H1 (cell line): Measurements from ENCODE around the gene PHKA2. TPM values are rescaled to one million over a fixed set of nuclear protein-coding genes. Genes with fewer than 3 reads are reported as not detected.
A peak's percentile ranks its signal among the peaks of the same experiment; 100 is the strongest.

Experiments used
- CTCF ChIA-PET: fragments of 300-600 bp; sonication (Branson Sonifier 250); formaldehyde crosslinking; loops from one replicate; lab custom pipeline; 2021; ENCODE audit not compliant: partially characterized antibody; lab: Charles Lee
- POLR2A ChIA-PET: fragments of 300-600 bp; sonication (Branson Sonifier 250); formaldehyde crosslinking; loops from one replicate; lab custom pipeline; 2021; ENCODE audit warnings: inconsistent platforms; ENCODE audit not compliant: partially characterized antibody; lab: Charles Lee
- DNase-seq, 2 experiments: peaks; one replicate each; pipeline versions ENCODE4 v3.0.0 to v3.0.0-alpha.2; 2010 to 2022; ENCODE audit warnings: low spot score in 2 of 2, low read depth in 1 of 2, mixed read lengths in 1 of 2
- FAIRE-seq: peaks from 2 replicates; lab custom pipeline; 2011; peaks lifted over from hg19 to GRCh38; lab: Jason Lieb, UNC
- H2AFZ ChIP-seq: 2 replicates; pipeline ENCODE4 v1.8.1; 2012; ENCODE audit warnings: low read length, inconsistent platforms
- H2AK5ac ChIP-seq: 2 replicates; pipeline ENCODE4 v1.6.1; 2013; ENCODE audit warnings: low read depth, low read length
- H2BK120ac ChIP-seq: replicated peaks from 2 replicates; pipeline ENCODE3; 2013; ENCODE audit warnings: low read depth, low read length, inconsistent platforms
- H2BK12ac ChIP-seq: 2 replicates; pipeline ENCODE4 v1.6.1; 2013; ENCODE audit warnings: low read depth, low read length
- H2BK15ac ChIP-seq: 2 replicates; pipeline ENCODE4 v1.6.1; 2013; ENCODE audit warnings: low read length
- H2BK20ac ChIP-seq: 2 replicates; pipeline ENCODE4 v1.6.1; 2013; ENCODE audit warnings: low read length
- H2BK5ac ChIP-seq: 2 replicates; pipeline ENCODE4 v1.6.1; 2013; ENCODE audit warnings: low read depth, low read length
- H3K14ac ChIP-seq: 2 replicates; pipeline ENCODE4 v1.6.1; 2013; ENCODE audit warnings: inconsistent platforms; ENCODE audit not compliant: insufficient read length
- H3K18ac ChIP-seq: 2 replicates; pipeline ENCODE4 v1.6.1; 2013; ENCODE audit warnings: low read length; ENCODE audit errors: extremely low read depth
- H3K23ac ChIP-seq: 2 replicates; pipeline ENCODE4 v1.6.1; 2013; ENCODE audit warnings: inconsistent platforms; ENCODE audit not compliant: insufficient read length
- H3K23me2 ChIP-seq: 2 replicates; pipeline ENCODE4 v1.6.1; 2013; ENCODE audit warnings: low read depth, low read length
- H3K27ac ChIP-seq: 2 replicates; pipeline ENCODE4 v1.6.1; 2011; ENCODE audit warnings: low read depth, low read length, inconsistent platforms
- H3K27me3 ChIP-seq, 4 experiments: replicated peaks in 1 of 4; 1 replicate in 1 of 4; 2 replicates in 3 of 4; pipeline versions ENCODE4 v1.6.1 to v1.8.1; 2011 to 2013; ENCODE audit warnings: low read length in 3 of 4, mild to moderate bottlenecking in 3 of 4, inconsistent platforms in 2 of 4, mixed read lengths in 2 of 4, moderate library complexity in 1 of 4; ENCODE audit not compliant: control insufficient read depth in 3 of 4, insufficient read depth in 3 of 4; ENCODE audit errors: extremely low read depth in 1 of 4
- H3K36me3 ChIP-seq, 4 experiments: 2 replicates each; pipeline versions ENCODE4 v1.6.1 to v1.8.1; 2011 to 2013; ENCODE audit warnings: mild to moderate bottlenecking in 4 of 4, low read length in 3 of 4, moderate library complexity in 2 of 4, control low read depth in 1 of 4, inconsistent platforms in 1 of 4; ENCODE audit not compliant: insufficient read depth in 4 of 4, control insufficient read depth in 2 of 4
- H3K4ac ChIP-seq: replicated peaks from 2 replicates; pipeline ENCODE3; 2013; ENCODE audit warnings: low read length, low read depth, mixed read lengths, inconsistent platforms; ENCODE audit not compliant: insufficient read length
- H3K4me1 ChIP-seq, 4 experiments: replicated peaks in 1 of 4; 1 replicate in 1 of 4; 2 replicates in 3 of 4; pipeline versions ENCODE4 v1.6.1 to v1.8.1; 2011 to 2013; ENCODE audit warnings: low read length in 3 of 4, inconsistent platforms in 2 of 4, mixed read lengths in 1 of 4; ENCODE audit not compliant: insufficient read depth in 4 of 4, control insufficient read depth in 3 of 4
- H3K4me2 ChIP-seq, 2 experiments: 2 replicates each; pipeline versions ENCODE4 v1.6.1 to v1.8.1; 2011 to 2013; ENCODE audit warnings: low read depth in 2 of 2, low read length in 2 of 2, control low read depth in 1 of 2, inconsistent platforms in 1 of 2, mild to moderate bottlenecking in 1 of 2; ENCODE audit not compliant: insufficient read depth in 1 of 2
- H3K4me3 ChIP-seq, 4 experiments: fragments of 200-600, 300-600 bp in 1 of 4; sonication (generic), shearing (Covaris generic), sonication (Bioruptor Twin) in 1 of 4; 2 replicates each; pipeline versions ENCODE4 v1.5.1 to v1.8.1; 2011 to 2016; ENCODE audit warnings: low read length in 4 of 4, low read depth in 3 of 4, control low read depth in 2 of 4, inconsistent platforms in 2 of 4, mild to moderate bottlenecking in 2 of 4, mixed read lengths in 1 of 4, moderate library complexity in 1 of 4; ENCODE audit not compliant: insufficient read depth in 2 of 4; ENCODE audit errors: extremely low read depth in 1 of 4
- H3K56ac ChIP-seq: replicated peaks from 2 replicates; pipeline ENCODE3; 2013; ENCODE audit warnings: low read depth, mild to moderate bottlenecking, mixed read lengths, low read length, inconsistent platforms; ENCODE audit not compliant: insufficient read length
- H3K79me1 ChIP-seq: 2 replicates; pipeline ENCODE4 v1.6.1; 2013; ENCODE audit warnings: low read depth, low read length, control low read depth
- H3K79me2 ChIP-seq, 2 experiments: 2 replicates each; pipeline versions ENCODE4 v1.6.1 to v1.8.1; 2012 to 2013; ENCODE audit warnings: low read length in 2 of 2, mild to moderate bottlenecking in 2 of 2, inconsistent platforms in 1 of 2; ENCODE audit not compliant: insufficient read depth in 2 of 2, control insufficient read depth in 1 of 2
- H3K9ac ChIP-seq, 4 experiments: replicated peaks in 1 of 4; 1 replicate in 1 of 4; 2 replicates in 3 of 4; pipeline versions ENCODE4 v1.6.1 to v1.8.1; 2011 to 2013; ENCODE audit warnings: low read depth in 3 of 4, low read length in 3 of 4, control low read depth in 2 of 4, mild to moderate bottlenecking in 2 of 4, moderate library complexity in 2 of 4, inconsistent platforms in 1 of 4; ENCODE audit errors: extremely low read depth in 1 of 4
- H3K9me3 ChIP-seq, 2 experiments: 2 replicates each; pipeline versions ENCODE4 v1.6.1 to v1.8.1; 2012 to 2013; ENCODE audit warnings: mild to moderate bottlenecking in 2 of 2, moderate library complexity in 2 of 2, control low read depth in 1 of 2, inconsistent platforms in 1 of 2, low read depth in 1 of 2, low read length in 1 of 2, mixed read lengths in 1 of 2; ENCODE audit not compliant: insufficient read depth in 2 of 2
- H4K20me1 ChIP-seq, 2 experiments: replicated peaks in 1 of 2; 2 replicates each; pipeline versions ENCODE3 to v1.8.1; 2011 to 2013; ENCODE audit warnings: inconsistent platforms in 2 of 2, low read length in 2 of 2, mild to moderate bottlenecking in 1 of 2; ENCODE audit not compliant: insufficient read depth in 2 of 2, control insufficient read depth in 1 of 2
- H4K5ac ChIP-seq: 2 replicates; pipeline ENCODE4 v1.6.1; 2013; ENCODE audit warnings: low read length, low read depth, mixed read lengths, inconsistent platforms; ENCODE audit not compliant: insufficient read length
- H4K8ac ChIP-seq: 2 replicates; pipeline ENCODE4 v1.8.0; 2013; ENCODE audit warnings: mild to moderate bottlenecking, moderate library complexity, low read length, inconsistent platforms; ENCODE audit not compliant: insufficient read depth; ENCODE audit errors: extremely low read depth
- H4K91ac ChIP-seq: replicated peaks from 2 replicates; pipeline ENCODE3; 2013; ENCODE audit warnings: low read length, mixed read lengths, inconsistent platforms; ENCODE audit not compliant: insufficient read length
- CTCF ChIP-seq, 3 experiments: IDR thresholded peaks; 1 replicate in 2 of 3; 2 replicates in 1 of 3; pipeline versions ENCODE4 v1.5.1 to v1.6.1; 2011; ENCODE audit warnings: low read length in 3 of 3, mild to moderate bottlenecking in 3 of 3, inconsistent platforms in 2 of 3, low read depth in 1 of 3, moderate library complexity in 1 of 3; ENCODE audit not compliant: insufficient read depth in 1 of 3; ENCODE audit errors: control extremely low read depth in 1 of 3
- KDM1A ChIP-seq: fragments of 200-600, 300-600 bp; sonication (generic); IDR thresholded peaks from 2 replicates; pipeline ENCODE4 v1.7.1; 2016; ENCODE audit warnings: mild to moderate bottlenecking, low read length, borderline replicate concordance
- RAD21 ChIP-seq, 2 experiments: IDR thresholded peaks in 1 of 2; conservative IDR thresholded peaks in 1 of 2; 2 replicates each; pipeline ENCODE4 v1.6.1; 2011; ENCODE audit warnings: low read depth in 2 of 2, low read length in 2 of 2, improper control_type of control experiment in 1 of 2, inconsistent platforms in 1 of 2, mild to moderate bottlenecking in 1 of 2, moderate library complexity in 1 of 2
- TBP ChIP-seq: IDR thresholded peaks from 2 replicates; pipeline ENCODE4 v1.6.1; 2011; ENCODE audit warnings: low read depth, low read length, improper control_type of control experiment
- WGBS, 2 experiments: shearing (Covaris generic) in 1 of 2; methylation state at CpG; one replicate each; pipeline versions ENCODE4 v1.1.6 to v1.1.7; 2013 to 2015; ENCODE audit warnings: low lambda C conversion rate in 2 of 2, mixed read lengths in 2 of 2, inconsistent platforms in 1 of 2, low coverage in 1 of 2, missing lambda C conversion rate in 1 of 2; ENCODE audit not compliant: insufficient replicate concordance in 2 of 2, insufficient coverage in 1 of 2, insufficient read length in 1 of 2; ENCODE audit errors: extremely low coverage in 1 of 2, missing lambda C conversion rate in 1 of 2; 5-methylcytosine and 5-hydroxymethylcytosine counted together
- polyA plus RNA-seq, 7 experiments: library from polyadenylated mRNA; depleted of rRNA in 3 of 7; stranded (reverse) in 5 of 7; unstranded in 2 of 7; fragments of >200 nt in 5 of 7; fragments of 200-250 nt in 2 of 7; gene quantifications; 1 replicate in 5 of 7; 2 replicates in 1 of 7; 4 replicates in 1 of 7; pipeline versions ENCODE4 v1.2.1 to v1.2.3, GENCODE V29; 2011 to 2013; ENCODE audit warnings: missing spikeins in 2 of 7, mixed read lengths in 2 of 7
- total RNA-seq: library from RNA; stranded (reverse); fragmentation: NEBNext Ultra II Directional; extraction: Animal tissue kit (Norgen Biotek cat#: 25700); gene quantifications from 2 replicates; pipeline ENCODE4 v1.2.1, GENCODE V29; 2021

The PHKA2 gene
- total and polyA plus RNA-seq, 2 of the 8 experiments (the other 6 are each of a cell fraction or from before 2014, with no cell fraction given), result 28.1 to 35.8 TPM

- no peaks in the 10 kb centered on the region for H3K79me1 ChIP-seq
- no peaks in the 10 kb centered on the region; the same call in 1 of the 2 replicates for H3K23me2 ChIP-seq
- H3K4me3 ChIP-seq, result no peak overlapping the region
- no peaks in the 10 kb centered on the region for H3K79me2 ChIP-seq
- CTCF ChIA-PET, result interaction anchor here (0.8 to 1.4 kb wide), 4 partner anchors 9 to 34 kb away, joined by 3 to 4 read pairs (median 4); no protein-coding TSS in a partner anchor
- no peak overlapping the region for H3K23ac ChIP-seq
- no peaks in the 10 kb centered on the region for H3K27me3 ChIP-seq
- no peak overlapping the region for H2BK5ac ChIP-seq
- no peaks in the 10 kb centered on the region for H3K9me3 ChIP-seq
- peaks cover 0 to 6% (median 0%) of the 10 kb centered on the region in 4 experiments; a peak in 3 of 8 replicates for H3K36me3 ChIP-seq
- no peak overlapping the region for H3K4ac ChIP-seq
- FAIRE-seq (no peak), DNase-seq (no peak)
- H4K5ac ChIP-seq, result no peak overlapping the region
- no peak overlapping the region for H3K14ac ChIP-seq
- no peak overlapping the region for H3K18ac ChIP-seq
- POLR2A ChIA-PET, result no interaction called here
- no peaks in the 10 kb centered on the region for H3K4me1 ChIP-seq
- H2BK12ac ChIP-seq, result no peak overlapping the region
- no peak for TF ChIP-seq KDM1A
- TF ChIP-seq CTCF (IDR thresholded peaks at IDR 0.05; ENCODE audit: control extremely low read depth in 1 of 3, insufficient read depth in 1 of 3, low read depth in 1 of 3, low read length in 3 of 3), result peak; percentile 32 to 63 (median 38)
- no peak for TF ChIP-seq TBP
- peak; percentile 44 to 50 for TF ChIP-seq RAD21 (IDR thresholded peaks at IDR 0.05 in 1 of 2, conservative IDR thresholded peaks at IDR 0.05 in 1 of 2; ENCODE audit: low read depth in 2 of 2, low read length in 2 of 2)
- H3K9ac ChIP-seq, result no peak overlapping the region
- H2BK120ac ChIP-seq, result no peak overlapping the region
- H2AFZ ChIP-seq, result no peak overlapping the region
- H2BK20ac ChIP-seq, result no peak overlapping the region
- no peak overlapping the region for H3K4me2 ChIP-seq
- no peak overlapping the region for H4K8ac ChIP-seq
- H2BK15ac ChIP-seq, result no peak overlapping the region
- H2AK5ac ChIP-seq, result no peak overlapping the region
- 84% methylated on average over 6 of the region's 10 CpGs; no CpG with 5 or more reads in 1 of the 2 experiments for WGBS, 2 experiments
- H3K56ac ChIP-seq, result no peak overlapping the region
- no peak overlapping the region for H4K91ac ChIP-seq
- no peaks in the 10 kb centered on the region for H4K20me1 ChIP-seq
- no peak overlapping the region for H3K27ac ChIP-seq
Measured at GRCh38 chrX:18951032-18951431, 32.9 kb downstream of the PHKA2 start.
